ENCODE results near the gene ADGRG2. TPM values are rescaled to one million over a fixed set of nuclear protein-coding genes. Genes with fewer than 3 reads are reported as not detected.

The ADGRG2 gene
- total and polyA plus RNA-seq, 9 of the 15 experiments (the other 6 are each of a cell fraction or from before 2014, with no cell fraction given) = 0.03 TPM; not detected in 8

DNA sequence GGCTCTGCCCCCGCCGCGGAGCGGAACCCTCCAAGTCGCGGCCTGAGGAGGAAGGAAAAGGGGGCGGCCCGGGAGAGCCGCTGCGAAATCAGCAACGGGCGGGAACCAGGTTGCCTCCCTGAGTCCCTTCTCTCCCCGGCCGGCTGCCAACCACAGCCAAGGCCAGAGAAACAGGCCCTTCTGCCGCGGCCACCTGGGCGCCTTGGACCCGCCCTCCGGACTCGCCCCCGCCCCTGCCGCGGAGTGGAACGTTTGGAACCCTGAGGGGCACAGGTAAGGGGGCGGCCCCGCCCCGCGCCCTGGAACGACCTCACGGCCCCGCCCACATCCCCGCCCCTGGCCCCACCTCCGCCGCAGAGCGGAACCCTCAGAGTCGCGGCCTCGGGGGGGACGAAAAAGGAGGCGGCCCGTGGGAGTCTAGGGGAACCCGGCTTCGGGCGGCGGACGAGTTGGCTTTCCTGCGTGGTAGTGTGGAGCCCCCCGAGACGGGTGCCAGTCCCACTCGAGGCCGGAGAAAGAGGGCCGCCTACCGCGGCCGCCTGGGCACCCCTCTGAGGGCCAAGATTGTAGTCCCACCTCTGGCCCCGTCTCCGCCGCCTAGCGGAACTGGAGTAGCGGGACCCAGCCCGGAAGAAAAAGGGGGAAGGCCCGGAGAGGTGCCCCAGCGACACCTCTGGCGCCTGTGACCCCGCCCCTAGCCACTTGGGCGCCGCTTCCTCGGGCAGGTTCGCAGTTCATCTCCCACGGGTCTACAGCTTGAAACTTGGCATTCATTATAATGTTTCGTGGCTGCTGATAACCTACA, 137.7 kb downstream of the ADGRG2 start:
- Histone ChIP-seq H3K9ac (ENCODE audit: insufficient read depth in 1 of 2, low read depth in 2 of 2, low read length in 2 of 2) (peak overlapping the region; percentile 87 to 97), H4K20me1 (replicated peaks; ENCODE audit: control insufficient read depth, insufficient read depth, low read length) (no peaks in the 10 kb centered on the region), H3K9me3 (replicated peaks; ENCODE audit: control insufficient read depth, insufficient read depth, low read depth, low read length) (no peaks in the 10 kb centered on the region), H3K4me2 (ENCODE audit: insufficient read depth, low read length) (peak overlapping the region; percentile 92), H3K4me1 (replicated peaks in 1 of 2; ENCODE audit: control insufficient read depth in 2 of 2, insufficient read depth in 2 of 2, low read length in 2 of 2) (peaks cover 0 to 3% of the 10 kb centered on the region in 2 experiments; a peak in 3 of 5 replicates), H3K27ac (ENCODE audit: extremely low read depth, low read depth, low read length) (peak overlapping the region; percentile 92), H3K36me3 (ENCODE audit: control insufficient read depth, insufficient read depth, low read length) (peaks cover 5% of the 10 kb centered on the region; the same call in 1 of the 3 replicates), H3K79me2 (ENCODE audit: control insufficient read depth, insufficient read depth, low read length) (peaks cover 32% of the 10 kb centered on the region), H3K27me3 (ENCODE audit: control insufficient read depth in 2 of 2, insufficient read depth in 2 of 2, low read length in 2 of 2) (no peaks in the 10 kb centered on the region), H3K9me1 (ENCODE audit: control insufficient read depth, insufficient read depth, low read length) (no peaks in the 10 kb centered on the region), H2AFZ (ENCODE audit: low read depth, low read length) (peak overlapping the region; percentile 99), H3K4me3 (peak overlapping the region; percentile 85)
- FAIRE-seq = peak; percentile 55
- peak; percentile 93 for ATAC-seq
- CTCF ChIA-PET (ENCODE audit: low intra/inter-chr PET ratio) = no interaction called here
- peak; percentile 88 to 92 (median 88) for DNase-seq (ENCODE audit: extremely low read depth in 1 of 4, low spot score in 3 of 4)
- under 1% methylated on average over 22 of the region's 71 CpGs for WGBS (ENCODE audit: insufficient coverage, low coverage, missing lambda C conversion rate)
- intact Hi-C loops (cut with micrococcal nuclease) = no loop called here
- no TSS peak for BruUV-seq (replicated peaks)
- POLR2A ChIA-PET = interaction anchor here (0.5 to 0.9 kb wide), 4 partner anchors 9 to 21 kb away, joined by 3 to 4 read pairs (median 4); no protein-coding TSS in a partner anchor
- in situ Hi-C loops (cut with MboI) = no loop called here
- TF ChIP-seq CSDE1 (IDR thresholded peaks at IDR 0.05) (no peak), MED1 (CRISPR knock-in tag; IDR thresholded peaks at IDR 0.05; ENCODE audit: borderline replicate concordance) (no peak), HDAC6 (IDR thresholded peaks at IDR 0.05; ENCODE audit: low read depth, low read length) (no peak), FIP1L1 (IDR thresholded peaks at IDR 0.05; ENCODE audit: low read depth, low read length, poor library complexity, severe bottlenecking) (no peak), NFYB (IDR thresholded peaks at IDR 0.05; ENCODE audit: extremely low read depth, insufficient read length) (no peak), ETS2 (tag; IDR thresholded peaks at IDR 0.05; ENCODE audit: borderline replicate concordance, poor library complexity, severe bottlenecking) (no peak), ETS1 (conservative IDR thresholded peaks at IDR 0.05; ENCODE audit: control insufficient read depth, low read depth, low read length) (no peak), ZNF696 (CRISPR knock-in tag; conservative IDR thresholded peaks at IDR 0.05) (no peak), ZNF239 (CRISPR knock-in tag; IDR thresholded peaks at IDR 0.05) (no peak), HBP1 (CRISPR knock-in tag; IDR thresholded peaks at IDR 0.05) (no peak), HMGN3 (IDR thresholded peaks at IDR 0.05; ENCODE audit: borderline replicate concordance, extremely low read depth, insufficient read length, low read depth, low read length) (peak; percentile 29), KLF16 (IDR thresholded peaks at IDR 0.05) (no peak), ZFP30 (CRISPR knock-in tag; IDR thresholded peaks at IDR 0.05; ENCODE audit: borderline replicate concordance) (no peak), RAD51 (IDR thresholded peaks at IDR 0.05; ENCODE audit: borderline replicate concordance, low read depth) (0 out of 2 replicates have a peak, but pooled peaks have one; percentile 8), ZBTB5 (IDR thresholded peaks at IDR 0.05) (no peak), ETV5 (CRISPR knock-in tag; IDR thresholded peaks at IDR 0.05; ENCODE audit: low read depth) (0 out of 2 replicates have a peak, but pooled peaks have one; percentile 25), IFI16 (CRISPR knock-in tag; IDR thresholded peaks at IDR 0.05) (no peak)

Data from K562 (cell line).